K562 (cell line): ENCODE results near the gene CD48. TPM values are rescaled to one million over a fixed set of nuclear protein-coding genes. Genes with fewer than 3 reads are reported as not detected.
A peak's percentile ranks its signal among the peaks of the same experiment; 100 is the strongest.

Experiments used
- ATAC-seq: fragments of 200-7000 bp; cut with Tn5 transposase; 3 replicates; pipeline ENCODE4 v1.9.1; 2020; ENCODE audit warnings: moderate library complexity
- BruUV-seq: library from RNA; stranded (reverse); fragments of 400-500 nt; replicated peaks from 2 replicates; lab custom pipeline; 2021; lab: Mats Ljungman, UMichigan
- CTCF ChIA-PET: fragments of 300-600 bp; formaldehyde crosslinking; extraction: SDS; loops from one replicate; lab custom pipeline; 2021; ENCODE audit warnings: low intra/inter-chr PET ratio; lab: Yijun Ruan, JAX
- POLR2A ChIA-PET: fragments of 300-600, 350-650 bp; sonication (Branson Sonifier 250); formaldehyde crosslinking; extraction: SDS; loops from one replicate; lab custom pipeline; 2021; ENCODE audit warnings: antibody characterized with exemption, inconsistent platforms; lab: Yijun Ruan, JAX
- DNase-seq, 4 experiments: peaks; one replicate each; pipeline versions ENCODE4 v3.0.0 to v3.0.0-alpha.2; 2011 to 2018; ENCODE audit warnings: low spot score in 3 of 4, mixed read lengths in 3 of 4; ENCODE audit errors: extremely low read depth in 1 of 4
- FAIRE-seq: peaks from 2 replicates; lab custom pipeline; 2011; peaks lifted over from hg19 to GRCh38; lab: Jason Lieb, UNC
- H2AFZ ChIP-seq: 2 replicates; pipeline ENCODE4 v1.6.0; 2011; ENCODE audit warnings: low read depth, low read length, control low read depth, inconsistent platforms
- H3K27ac ChIP-seq: fragments of 200-600 bp; 3 replicates; pipeline ENCODE4 v1.8.0; 2011; ENCODE audit warnings: low read depth, mild to moderate bottlenecking, control low read depth, inconsistent platforms, low read length, moderate library complexity, mixed read lengths; ENCODE audit errors: extremely low read depth
- H3K27me3 ChIP-seq, 2 experiments: fragments of 300-600 bp in 1 of 2; 2 replicates in 1 of 2; 3 replicates in 1 of 2; pipeline versions ENCODE4 v1.6.0 to v1.8.0; 2011; ENCODE audit warnings: inconsistent platforms in 2 of 2, low read length in 2 of 2, mild to moderate bottlenecking in 1 of 2, mixed read lengths in 1 of 2, moderate library complexity in 1 of 2; ENCODE audit not compliant: control insufficient read depth in 2 of 2, insufficient read depth in 2 of 2
- H3K36me3 ChIP-seq: fragments of 300-600 bp; 3 replicates; pipeline ENCODE4 v1.8.0; 2011; ENCODE audit warnings: mild to moderate bottlenecking, low read length, inconsistent platforms; ENCODE audit not compliant: control insufficient read depth, insufficient read depth
- H3K4me1 ChIP-seq, 2 experiments: fragments of 200-600 bp in 1 of 2; replicated peaks in 1 of 2; 2 replicates in 1 of 2; 3 replicates in 1 of 2; pipeline versions ENCODE4 v1.5.1 to v1.8.0; 2011; ENCODE audit warnings: inconsistent platforms in 2 of 2, low read length in 2 of 2, mild to moderate bottlenecking in 1 of 2, mixed read lengths in 1 of 2, moderate library complexity in 1 of 2; ENCODE audit not compliant: control insufficient read depth in 2 of 2, insufficient read depth in 2 of 2
- H3K4me2 ChIP-seq: 2 replicates; pipeline ENCODE4 v1.6.1; 2011; ENCODE audit warnings: low read length, control low read depth, inconsistent platforms, mixed read lengths; ENCODE audit not compliant: insufficient read depth
- H3K4me3 ChIP-seq: fragments of 200-600 bp; sonication (generic), shearing (Covaris generic); 2 replicates; pipeline ENCODE4 v1.5.1; 2016; ENCODE audit warnings: control low read depth, inconsistent platforms
- H3K79me2 ChIP-seq: fragments of 200-600 bp; 3 replicates; pipeline ENCODE4 v1.8.0; 2011; ENCODE audit warnings: low read length, inconsistent platforms; ENCODE audit not compliant: control insufficient read depth, insufficient read depth
- H3K9ac ChIP-seq, 2 experiments: 2 replicates each; pipeline versions ENCODE4 v1.6.0 to v1.6.1; 2011; ENCODE audit warnings: low read depth in 2 of 2, low read length in 2 of 2, control low read depth in 1 of 2, inconsistent platforms in 1 of 2, mild to moderate bottlenecking in 1 of 2, mixed read lengths in 1 of 2; ENCODE audit not compliant: insufficient read depth in 1 of 2
- H3K9me1 ChIP-seq: one replicate; pipeline ENCODE4 v1.6.0; 2011; ENCODE audit warnings: inconsistent platforms, mild to moderate bottlenecking, low read length, moderate library complexity; ENCODE audit not compliant: control insufficient read depth, insufficient read depth
- H3K9me3 ChIP-seq: replicated peaks from 2 replicates; pipeline ENCODE4 v1.5.1; 2011; ENCODE audit warnings: low read depth, low read length, inconsistent platforms; ENCODE audit not compliant: control insufficient read depth, insufficient read depth
- H4K20me1 ChIP-seq: replicated peaks from 2 replicates; pipeline ENCODE4 v1.6.1; 2011; ENCODE audit warnings: low read length, inconsistent platforms, mixed read lengths; ENCODE audit not compliant: control insufficient read depth, insufficient read depth
- CBFB ChIP-seq: sonication (generic); formaldehyde crosslinking; IDR thresholded peaks from 2 replicates; pipeline ENCODE4 v1.4.0; 2020; ENCODE audit warnings: mild to moderate bottlenecking, missing genetic modification reagents
- EGR1 ChIP-seq: fragments of 450-650 bp; conservative IDR thresholded peaks from 2 replicates; pipeline ENCODE4 v1.6.1; 2017; ENCODE audit warnings: mild to moderate bottlenecking
- HMG20B ChIP-seq: fragments of 250-450 bp; sonication (Bioruptor Pico); IDR thresholded peaks from 2 replicates; pipeline ENCODE4 v1.5.0; 2021; ENCODE audit warnings: mild to moderate bottlenecking
- YBX1 ChIP-seq: fragments of 450-650 bp; IDR thresholded peaks from 2 replicates; pipeline ENCODE4 v1.7.1; 2016; ENCODE audit warnings: mild to moderate bottlenecking
- WGBS: fragments of 100-300 bp; shearing (Covaris generic); methylation state at CpG from one replicate; pipeline ENCODE4 v1.1.6; 2016; ENCODE audit warnings: low coverage, mixed read lengths; ENCODE audit not compliant: insufficient coverage; ENCODE audit errors: missing lambda C conversion rate; 5-methylcytosine and 5-hydroxymethylcytosine counted together
- in situ Hi-C: fragments of 300-500 bp; cut with MboI; formaldehyde crosslinking; loops from 4 replicates; pipeline ENCODE4 v1.15.0; 2018; ENCODE audit warnings: inconsistent platforms, mixed read lengths
- intact Hi-C: fragments of 100-400 bp; cut with micrococcal nuclease; formaldehyde crosslinking; loops from 2 replicates; pipeline ENCODE4 v1.14.2; 2022
- polyA plus RNA-seq, 8 experiments: library from polyadenylated mRNA; depleted of rRNA in 4 of 8; stranded (reverse) in 5 of 8; unstranded in 3 of 8; fragments of >200 nt; fragmentation: Nextera tagmentation in 2 of 8; fragmentation: Illumina TruSeq in 1 of 8; extraction: Ambion mirVana in 2 of 8; extraction: Trizol in 1 of 8; gene quantifications; 2 replicates each; pipeline versions ENCODE4 v1.2.1 to v1.2.3, GENCODE V29; 2011 to 2014; ENCODE audit warnings: inconsistent platforms in 1 of 8, missing spikeins in 1 of 8
- total RNA-seq, 7 experiments: library from RNA; depleted of rRNA in 6 of 7; stranded (reverse); fragments of >200 nt in 6 of 7; fragmentation: Illumina TruSeq in 2 of 7; extraction: Trizol in 2 of 7; gene quantifications; 2 replicates each; pipeline versions ENCODE4 v1.2.1 to v1.2.3, GENCODE V29; 2011 to 2021; ENCODE audit warnings: low replicate concordance in 1 of 7

The CD48 gene
- total and polyA plus RNA-seq, 9 of the 15 experiments (the other 6 are each of a cell fraction or from before 2014, with no cell fraction given): 0.10 to 0.42 (median 0.29) TPM; not detected in 3

GRCh38 chr1:160636076-160636475 lies 75.5 kb downstream of the CD48 start (continued):
- no peak for TF ChIP-seq HMG20B (CRISPR knock-in tag)
- no peak for TF ChIP-seq CBFB
- TF ChIP-seq, all 486 proteins: peak for 0

DNA sequence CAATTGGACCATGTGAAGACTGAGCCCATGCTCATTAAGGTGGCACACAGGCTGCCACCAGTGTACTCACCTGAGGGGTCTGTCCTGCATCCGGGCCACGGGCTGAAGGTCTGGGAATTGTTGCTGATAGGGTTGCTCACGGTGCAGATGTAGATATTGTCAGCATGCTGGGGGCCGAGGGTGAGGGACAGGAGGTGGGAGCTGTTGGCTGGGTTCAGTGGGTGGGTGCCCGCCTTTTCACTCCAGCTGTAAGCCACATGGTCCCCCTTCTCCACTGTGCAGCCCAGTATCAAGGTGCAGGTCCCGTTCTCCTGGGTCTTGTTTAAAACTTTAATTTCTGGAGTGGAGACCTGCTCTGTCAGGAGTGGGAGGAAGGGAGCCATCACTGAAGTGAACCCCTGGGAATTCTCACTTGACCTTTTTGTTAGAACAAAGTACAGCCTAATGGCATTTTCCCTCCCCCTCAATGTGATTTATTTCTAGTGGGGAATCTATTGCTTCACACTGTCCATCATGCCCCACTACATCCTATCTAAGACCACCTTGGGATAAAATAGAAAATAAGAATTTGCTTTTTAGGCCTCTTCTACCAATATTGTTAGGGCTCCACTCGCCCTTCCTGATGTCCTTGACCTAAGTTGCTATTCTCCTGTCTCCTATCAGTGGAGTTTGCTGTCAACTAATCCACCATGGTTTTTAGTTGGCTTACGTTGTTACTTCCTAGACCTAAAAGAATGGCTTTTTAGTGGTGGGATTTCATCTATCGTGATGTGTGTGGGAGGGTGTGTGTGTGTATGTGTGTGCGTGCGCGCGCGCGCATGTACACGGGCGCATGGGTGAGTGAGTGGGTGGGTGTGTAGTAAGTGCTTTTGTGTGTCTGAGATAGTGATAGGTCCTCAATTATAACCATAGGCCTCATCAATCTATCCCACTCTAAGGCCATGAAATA lies 76.8 kb downstream of the CD48 start:
- FAIRE-seq (no peak), ATAC-seq (no peak), DNase-seq (no peak)
- Histone ChIP-seq H3K36me3 (no peaks in the 10 kb centered on the region), H3K79me2 (no peaks in the 10 kb centered on the region), H3K9me3 (no peaks in the 10 kb centered on the region), H3K9ac (no peak overlapping the region), H2AFZ (no peak overlapping the region), H3K4me2 (no peak overlapping the region), H3K4me3 (no peak overlapping the region), H4K20me1 (no peaks in the 10 kb centered on the region), H3K27ac (no peak overlapping the region), H3K9me1 (no peaks in the 10 kb centered on the region), H3K27me3 (no peaks in the 10 kb centered on the region), H3K4me1 (peaks cover 5 to 10% of the 10 kb centered on the region in 2 experiments; a peak in 4 of 5 replicates)
- intact Hi-C loops: no loop called here
- POLR2A ChIA-PET: no interaction called here
- in situ Hi-C loops: no loop called here
- TF ChIP-seq YBX1 (no peak), EGR1 (0 out of 2 replicates have a peak, but pooled peaks have one; percentile 21)
- 74% methylated on average over 17 of the region's 17 CpGs for WGBS
- no TSS peak for BruUV-seq
- CTCF ChIA-PET: no interaction called here
